Type B pancreatic cell (in vitro differentiated cells): ENCODE data around the gene CRTC1. TPM values are rescaled to one million over a fixed set of nuclear protein-coding genes. Genes with fewer than 3 reads are reported as not detected.
A peak's percentile ranks its signal among the peaks of the same experiment; 100 is the strongest.

Source experiments
- DNase-seq: peaks from one replicate; pipeline ENCODE4 v3.0.0; 2021; ENCODE audit warnings: mixed read lengths; ENCODE audit not compliant: unreplicated experiment; ENCODE audit errors: extremely low spot score
- H3K27ac Mint-ChIP-seq: 2 replicates; pipeline ENCODE4 v1.8.0; 2021; ENCODE audit warnings: mild to moderate bottlenecking, mixed read lengths
- H3K27me3 Mint-ChIP-seq: 2 replicates; pipeline ENCODE4 v1.8.0; 2021; ENCODE audit warnings: mixed read lengths
- H3K36me3 Mint-ChIP-seq: 2 replicates; pipeline ENCODE4 v1.8.0; 2021; ENCODE audit warnings: mixed read lengths
- H3K4me1 Mint-ChIP-seq: one replicate; pipeline ENCODE4 v1.8.0; 2021; ENCODE audit warnings: mixed read lengths; ENCODE audit not compliant: unreplicated experiment
- H3K4me3 Mint-ChIP-seq: 2 replicates; pipeline ENCODE4 v1.8.0; 2021; ENCODE audit warnings: mild to moderate bottlenecking, mixed read lengths
- H3K9me3 Mint-ChIP-seq: 2 replicates; pipeline ENCODE4 v1.8.0; 2021; ENCODE audit warnings: mixed read lengths
- CTCF ChIP-seq: fragments of 200-600 bp; sonication (generic); conservative IDR thresholded peaks from 2 replicates; pipeline ENCODE4 v1.5.0; 2021; ENCODE audit warnings: antibody characterized with exemption, mild to moderate bottlenecking
- total RNA-seq: library from RNA; stranded (reverse); gene quantifications from 2 replicates; pipeline ENCODE4 v1.2.1, GENCODE V29; 2021; ENCODE audit warnings: low replicate concordance

CRTC1 gene
- total RNA-seq, 1 donor from 2014 or later, result 20.2 TPM

GRCh38 chr19:18736415-18737336 is 53.2 kb downstream of the CRTC1 start:
- H3K36me3 Mint-ChIP-seq, result no peaks in the 10 kb centered on the region
- DNase-seq, result no peak
- H3K9me3 Mint-ChIP-seq, result no peaks in the 10 kb centered on the region
- H3K4me3 Mint-ChIP-seq, result no peak overlapping the region
- H3K4me1 Mint-ChIP-seq, result peaks cover 14% of the 10 kb centered on the region
- H3K27me3 Mint-ChIP-seq, result no peaks in the 10 kb centered on the region
- TF ChIP-seq CTCF, result no peak
- no peak overlapping the region for H3K27ac Mint-ChIP-seq

- no peaks in the 10 kb centered on the region for H3K27me3 Mint-ChIP-seq
- no peak for DNase-seq
- H3K36me3 Mint-ChIP-seq, result no peaks in the 10 kb centered on the region
- H3K9me3 Mint-ChIP-seq, result no peaks in the 10 kb centered on the region
- H3K4me1 Mint-ChIP-seq, result peaks cover 14% of the 10 kb centered on the region
- no peak for TF ChIP-seq CTCF
- peak overlapping the region; percentile 43 for H3K27ac Mint-ChIP-seq
- no peak overlapping the region for H3K4me3 Mint-ChIP-seq
Observed at GRCh38 chr19:18737337-18737953, 54.0 kb downstream of the CRTC1 start.

GRCh38 chr19:18737954-18738351 is 54.5 kb downstream of the CRTC1 start:
- H3K36me3 Mint-ChIP-seq, result no peaks in the 10 kb centered on the region
- TF ChIP-seq CTCF, result no peak
- H3K27me3 Mint-ChIP-seq, result no peaks in the 10 kb centered on the region
- peak overlapping the region; percentile 43 for H3K27ac Mint-ChIP-seq
- no peak overlapping the region for H3K4me3 Mint-ChIP-seq
- peaks cover 14% of the 10 kb centered on the region for H3K4me1 Mint-ChIP-seq
- H3K9me3 Mint-ChIP-seq, result no peaks in the 10 kb centered on the region
- no peak for DNase-seq

- Mint-ChIP-seq H3K4me1 (peaks cover 5% of the 10 kb centered on the region), H3K27me3 (no peaks in the 10 kb centered on the region), H3K27ac (no peak overlapping the region), H3K9me3 (no peaks in the 10 kb centered on the region), H3K36me3 (no peaks in the 10 kb centered on the region), H3K4me3 (no peak overlapping the region)
- no peak for TF ChIP-seq CTCF
- no peak for DNase-seq
Observed at GRCh38 chr19:18738961-18739690, 55.6 kb downstream of the CRTC1 start.

- peak overlapping the region; percentile 58 for H3K27ac Mint-ChIP-seq
- H3K36me3 Mint-ChIP-seq, result no peaks in the 10 kb centered on the region
- no peaks in the 10 kb centered on the region for H3K9me3 Mint-ChIP-seq
- no peak for TF ChIP-seq CTCF
- no peak overlapping the region for H3K4me3 Mint-ChIP-seq
- H3K27me3 Mint-ChIP-seq, result no peaks in the 10 kb centered on the region
- DNase-seq, result no peak
- peaks cover 6% of the 10 kb centered on the region for H3K4me1 Mint-ChIP-seq
Observed at GRCh38 chr19:18741124-18742121, 57.9 kb downstream of the CRTC1 start.
